Measurements from ENCODE around the gene HRG. TPM values are rescaled to one million over a fixed set of nuclear protein-coding genes. Genes with fewer than 3 reads are reported as not detected.

HRG gene
- total RNA-seq, 1 experiment from 2014 or later, result 1.3 TPM

DNA sequence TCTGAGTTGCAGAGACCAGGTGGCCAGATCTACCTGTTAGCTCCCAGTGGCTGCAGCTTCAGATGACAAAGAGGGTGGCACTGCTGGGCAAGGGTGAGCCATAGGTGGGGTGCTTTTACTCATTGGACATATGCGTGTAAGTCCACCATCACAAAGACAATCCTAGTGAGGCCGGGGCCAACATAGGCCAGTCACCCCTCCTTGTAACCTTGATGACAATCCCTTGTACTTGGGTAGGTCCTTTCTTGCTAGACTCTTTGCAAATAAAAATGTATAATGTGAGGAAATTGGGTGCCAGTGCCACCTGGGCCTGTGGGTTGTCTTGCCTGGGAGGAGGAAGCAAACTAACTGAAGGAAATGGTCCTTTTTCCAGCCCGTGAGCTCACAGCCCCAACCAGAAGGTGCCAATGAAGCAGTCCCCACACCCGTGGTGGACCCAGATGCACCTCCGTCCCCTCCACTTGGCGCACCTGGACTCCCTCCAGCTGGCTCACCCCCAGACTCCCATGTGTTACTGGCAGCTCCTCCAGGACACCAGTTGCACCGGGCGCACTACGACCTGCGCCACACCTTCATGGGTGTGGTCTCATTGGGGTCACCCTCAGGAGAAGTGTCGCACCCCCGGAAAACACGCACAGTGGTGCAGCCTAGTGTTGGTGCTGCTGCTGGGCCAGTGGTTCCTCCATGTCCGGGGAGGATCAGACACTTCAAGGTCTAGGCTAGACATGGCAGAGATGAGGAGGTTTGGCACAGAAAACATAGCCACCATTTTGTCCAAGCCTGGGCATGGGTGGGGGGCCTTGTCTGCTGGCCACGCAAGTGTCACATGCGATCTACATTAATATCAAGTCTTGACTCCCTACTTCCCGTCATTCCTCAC lies 45.4 kb upstream of the HRG start:
- intact Hi-C loops (cut with micrococcal nuclease; ENCODE audit: unreplicated experiment), result no loop called here
- CTCF ChIA-PET, result interaction anchor here (0.6 kb wide), 1 partner anchor 203 kb away, joined by 3 read pairs; no protein-coding TSS in a partner anchor
- Histone ChIP-seq H2AFZ (no peak overlapping the region), H3K9me3 (ENCODE audit: insufficient read depth, low read depth) (no peaks in the 10 kb centered on the region), H3K4me3 (no peak overlapping the region), H3F3A (ENCODE audit: insufficient read depth, low read depth) (peaks cover 7% of the 10 kb centered on the region; the same call in 1 of the 2 replicates), H3K79me2 (ENCODE audit: low read depth) (no peaks in the 10 kb centered on the region), H4K20me1 (ENCODE audit: insufficient read depth) (no peaks in the 10 kb centered on the region), H3K4me1 (replicated peaks; ENCODE audit: insufficient read depth) (peaks cover 16% of the 10 kb centered on the region), H3K27me3 (ENCODE audit: insufficient read depth, low read depth) (no peaks in the 10 kb centered on the region), H3K9me2 (ENCODE audit: insufficient read depth) (0 out of 2 replicates have a peak, but pooled peaks cover 2% of the 10 kb centered on the region), H3K27ac (no peak overlapping the region), H3K4me2 (no peak overlapping the region), H3K36me3 (ENCODE audit: low read depth) (no peaks in the 10 kb centered on the region)
- POLR2A ChIA-PET (ENCODE audit: unreplicated experiment), result interaction anchor here (0.6 kb wide), 1 partner anchor 206 kb away, joined by 5 read pairs; no protein-coding TSS in a partner anchor
- BruUV-seq (replicated peaks), result no TSS peak
- TF ChIP-seq EZH2 (IDR thresholded peaks at IDR 0.05; ENCODE audit: low read depth), result no peak
- no peak for DNase-seq

GRCh38 chr3:186621894-186622650 lies 43.7 kb upstream of the HRG start:
- no peaks in the 10 kb centered on the region for H4K20me1 ChIP-seq (ENCODE audit: insufficient read depth)
- CTCF ChIA-PET, result interaction anchor here (0.6 kb wide), 1 partner anchor 979 kb away, joined by 5 read pairs; no protein-coding TSS in a partner anchor
- H3K4me2 ChIP-seq, result no peak overlapping the region

DNA sequence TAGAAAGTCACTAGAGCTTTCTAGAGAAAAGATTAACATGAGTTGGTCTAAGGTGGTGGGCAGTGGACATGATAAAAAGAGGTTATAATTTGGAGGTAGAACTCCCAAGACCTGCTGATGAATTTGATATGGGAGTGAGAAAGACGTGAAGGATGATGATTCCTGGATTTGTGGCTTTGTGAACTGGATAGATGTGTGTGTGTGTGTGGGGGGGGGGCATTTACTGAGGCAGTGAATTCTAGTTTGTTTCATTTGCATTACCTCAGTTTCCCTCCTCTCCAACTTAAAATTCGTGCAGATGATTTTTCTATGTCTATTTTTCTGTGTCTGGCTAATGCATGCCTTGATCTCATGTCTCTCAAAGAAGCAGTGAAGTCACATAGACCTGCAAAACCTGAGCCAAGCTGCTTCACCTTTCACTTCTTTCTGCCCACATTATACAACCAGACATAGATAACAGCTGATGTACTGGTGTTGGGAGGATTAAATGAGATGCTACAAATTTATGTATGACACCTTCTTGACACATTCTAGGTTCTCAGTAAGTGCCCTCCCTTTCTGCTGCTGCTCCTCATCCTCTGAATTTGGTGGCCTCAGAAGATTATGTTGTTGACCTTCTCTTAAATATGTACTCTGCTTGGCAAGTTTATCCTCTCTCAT lies 43.0 kb upstream of the HRG start:
- no peak overlapping the region for H3K27ac ChIP-seq
- no peak overlapping the region for H3K4me3 ChIP-seq
- no peaks in the 10 kb centered on the region for H3K36me3 ChIP-seq (ENCODE audit: low read depth)
- H3K4me1 ChIP-seq (replicated peaks; ENCODE audit: insufficient read depth), result peaks cover under 1% of the 10 kb centered on the region; the same call in 1 of the 2 replicates
- BruUV-seq (replicated peaks), result no TSS peak
- H3K9me2 ChIP-seq (ENCODE audit: insufficient read depth), result 0 out of 2 replicates have a peak, but pooled peaks cover 2% of the 10 kb centered on the region
- DNase-seq, result no peak
- no peaks in the 10 kb centered on the region for H3K79me2 ChIP-seq (ENCODE audit: low read depth)
- intact Hi-C loops (cut with micrococcal nuclease; ENCODE audit: unreplicated experiment), result no loop called here
- no peak overlapping the region for H2AFZ ChIP-seq
- no peaks in the 10 kb centered on the region for H4K20me1 ChIP-seq (ENCODE audit: insufficient read depth)
- no peaks in the 10 kb centered on the region for H3K27me3 ChIP-seq (ENCODE audit: insufficient read depth, low read depth)
- H3K4me2 ChIP-seq, result no peak overlapping the region
- POLR2A ChIA-PET (ENCODE audit: unreplicated experiment), result no interaction called here
- TF ChIP-seq EZH2 (IDR thresholded peaks at IDR 0.05; ENCODE audit: low read depth) (no peak), CTCF (conservative IDR thresholded peaks at IDR 0.05) (no peak)
- no peaks in the 10 kb centered on the region for H3F3A ChIP-seq (ENCODE audit: insufficient read depth, low read depth)
- CTCF ChIA-PET, result no interaction called here
- H3K9me3 ChIP-seq (ENCODE audit: insufficient read depth, low read depth), result no peaks in the 10 kb centered on the region

More at GRCh38 chr3:186621894-186622650, 43.7 kb upstream of the HRG start:
- POLR2A ChIA-PET (ENCODE audit: unreplicated experiment), result no interaction called here
- no peak overlapping the region for H3K27ac ChIP-seq
- H3K9me3 ChIP-seq (ENCODE audit: insufficient read depth, low read depth), result no peaks in the 10 kb centered on the region
- H3K79me2 ChIP-seq (ENCODE audit: low read depth), result no peaks in the 10 kb centered on the region
- TF ChIP-seq EZH2 (IDR thresholded peaks at IDR 0.05; ENCODE audit: low read depth) (no peak), CTCF (conservative IDR thresholded peaks at IDR 0.05) (no peak)
- BruUV-seq (replicated peaks), result no TSS peak
- no peaks in the 10 kb centered on the region for H3K36me3 ChIP-seq (ENCODE audit: low read depth)
- no peak overlapping the region for H3K4me3 ChIP-seq
- DNase-seq, result no peak
- peaks cover 7% of the 10 kb centered on the region for H3K4me1 ChIP-seq (replicated peaks; ENCODE audit: insufficient read depth)
- H3F3A ChIP-seq (ENCODE audit: insufficient read depth, low read depth), result no peaks in the 10 kb centered on the region
- no peak overlapping the region for H2AFZ ChIP-seq
- intact Hi-C loops (cut with micrococcal nuclease; ENCODE audit: unreplicated experiment), result no loop called here
- H3K27me3 ChIP-seq (ENCODE audit: insufficient read depth, low read depth), result no peaks in the 10 kb centered on the region
- 0 out of 2 replicates have a peak, but pooled peaks cover 2% of the 10 kb centered on the region for H3K9me2 ChIP-seq (ENCODE audit: insufficient read depth)

Measured in PC-9 (cell line).